Type B pancreatic cell (in vitro differentiated cells): ENCODE results near the gene CCDC39. TPM values are rescaled to one million over a fixed set of nuclear protein-coding genes. Genes with fewer than 3 reads are reported as not detected.
"Not testable (repeated sequence)": the region's sequence is repeated elsewhere in the genome, so short reads cannot be mapped to it uniquely, and the experiment has no call there.

ENCODE experiments used
- DNase-seq: peaks from one replicate; pipeline ENCODE4 v3.0.0; 2021; ENCODE audit warnings: mixed read lengths; ENCODE audit not compliant: unreplicated experiment; ENCODE audit errors: extremely low spot score
- H3K27ac Mint-ChIP-seq: 2 replicates; pipeline ENCODE4 v1.8.0; 2021; ENCODE audit warnings: mild to moderate bottlenecking, mixed read lengths
- H3K27me3 Mint-ChIP-seq: 2 replicates; pipeline ENCODE4 v1.8.0; 2021; ENCODE audit warnings: mixed read lengths
- H3K36me3 Mint-ChIP-seq: 2 replicates; pipeline ENCODE4 v1.8.0; 2021; ENCODE audit warnings: mixed read lengths
- H3K4me1 Mint-ChIP-seq: one replicate; pipeline ENCODE4 v1.8.0; 2021; ENCODE audit warnings: mixed read lengths; ENCODE audit not compliant: unreplicated experiment
- H3K4me3 Mint-ChIP-seq: 2 replicates; pipeline ENCODE4 v1.8.0; 2021; ENCODE audit warnings: mild to moderate bottlenecking, mixed read lengths
- H3K9me3 Mint-ChIP-seq: 2 replicates; pipeline ENCODE4 v1.8.0; 2021; ENCODE audit warnings: mixed read lengths
- total RNA-seq: library from RNA; stranded (reverse); gene quantifications from 2 replicates; pipeline ENCODE4 v1.2.1, GENCODE V29; 2021; ENCODE audit warnings: low replicate concordance
- TF ChIP-seq, protein P1 (sequence below): fragments of 200-600 bp; sonication (generic); conservative IDR thresholded peaks from 2 replicates; pipeline ENCODE4 v1.5.0; 2021; ENCODE audit warnings: antibody characterized with exemption, mild to moderate bottlenecking

Gene CCDC39
- total RNA-seq, 1 donor from 2014 or later = 0.41 TPM

- no peaks in the 10 kb centered on the region for H3K36me3 Mint-ChIP-seq
- peaks cover 36% of the 10 kb centered on the region for H3K27me3 Mint-ChIP-seq
- H3K4me3 Mint-ChIP-seq = no peak overlapping the region
- H3K27ac Mint-ChIP-seq = no peak overlapping the region
- DNase-seq = no peak
- no peaks in the 10 kb centered on the region for H3K4me1 Mint-ChIP-seq
- H3K9me3 Mint-ChIP-seq = no peaks in the 10 kb centered on the region
- TF ChIP-seq, protein P1, sequence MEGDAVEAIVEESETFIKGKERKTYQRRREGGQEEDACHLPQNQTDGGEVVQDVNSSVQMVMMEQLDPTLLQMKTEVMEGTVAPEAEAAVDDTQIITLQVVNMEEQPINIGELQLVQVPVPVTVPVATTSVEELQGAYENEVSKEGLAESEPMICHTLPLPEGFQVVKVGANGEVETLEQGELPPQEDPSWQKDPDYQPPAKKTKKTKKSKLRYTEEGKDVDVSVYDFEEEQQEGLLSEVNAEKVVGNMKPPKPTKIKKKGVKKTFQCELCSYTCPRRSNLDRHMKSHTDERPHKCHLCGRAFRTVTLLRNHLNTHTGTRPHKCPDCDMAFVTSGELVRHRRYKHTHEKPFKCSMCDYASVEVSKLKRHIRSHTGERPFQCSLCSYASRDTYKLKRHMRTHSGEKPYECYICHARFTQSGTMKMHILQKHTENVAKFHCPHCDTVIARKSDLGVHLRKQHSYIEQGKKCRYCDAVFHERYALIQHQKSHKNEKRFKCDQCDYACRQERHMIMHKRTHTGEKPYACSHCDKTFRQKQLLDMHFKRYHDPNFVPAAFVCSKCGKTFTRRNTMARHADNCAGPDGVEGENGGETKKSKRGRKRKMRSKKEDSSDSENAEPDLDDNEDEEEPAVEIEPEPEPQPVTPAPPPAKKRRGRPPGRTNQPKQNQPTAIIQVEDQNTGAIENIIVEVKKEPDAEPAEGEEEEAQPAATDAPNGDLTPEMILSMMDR = peak; percentile 75
Measured at GRCh38 chr3:180594631-180595558, 84.4 kb downstream of the CCDC39 start.

GRCh38 chr3:180593631-180594030 lies 85.7 kb downstream of the CCDC39 start:
- H3K9me3 Mint-ChIP-seq, H3K27ac Mint-ChIP-seq, H3K4me3 Mint-ChIP-seq, DNase-seq, H3K36me3 Mint-ChIP-seq, H3K4me1 Mint-ChIP-seq: not testable (repeated sequence)
- peaks cover 29% of the 10 kb centered on the region for H3K27me3 Mint-ChIP-seq

DNA sequence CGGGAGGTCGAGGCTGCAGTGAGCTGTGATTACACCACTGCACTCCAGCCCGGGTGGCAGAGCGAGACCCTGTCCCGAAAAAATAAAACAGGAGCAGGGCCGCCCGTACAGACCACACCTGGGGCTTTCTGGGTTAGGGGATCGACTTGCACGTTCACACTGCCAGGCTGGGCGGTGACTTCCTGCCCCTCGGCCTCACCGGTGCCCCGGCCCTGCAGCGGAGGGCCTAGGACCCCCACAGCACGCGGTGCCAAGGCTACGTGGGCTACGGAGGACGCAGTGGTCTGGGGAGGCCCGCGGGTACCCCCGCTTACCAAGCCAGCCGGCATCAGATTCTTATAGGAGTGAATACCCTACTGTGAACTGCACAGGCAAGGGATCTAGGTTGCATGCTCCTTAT lies 88.9 kb downstream of the CCDC39 start:
- no peak for DNase-seq
- TF ChIP-seq, protein P1 = no peak
- Mint-ChIP-seq H3K36me3 (no peaks in the 10 kb centered on the region), H3K4me1 (no peaks in the 10 kb centered on the region), H3K9me3 (no peaks in the 10 kb centered on the region), H3K27me3 (peaks cover 21% of the 10 kb centered on the region), H3K4me3 (no peak overlapping the region), H3K27ac (no peak overlapping the region)

DNA sequence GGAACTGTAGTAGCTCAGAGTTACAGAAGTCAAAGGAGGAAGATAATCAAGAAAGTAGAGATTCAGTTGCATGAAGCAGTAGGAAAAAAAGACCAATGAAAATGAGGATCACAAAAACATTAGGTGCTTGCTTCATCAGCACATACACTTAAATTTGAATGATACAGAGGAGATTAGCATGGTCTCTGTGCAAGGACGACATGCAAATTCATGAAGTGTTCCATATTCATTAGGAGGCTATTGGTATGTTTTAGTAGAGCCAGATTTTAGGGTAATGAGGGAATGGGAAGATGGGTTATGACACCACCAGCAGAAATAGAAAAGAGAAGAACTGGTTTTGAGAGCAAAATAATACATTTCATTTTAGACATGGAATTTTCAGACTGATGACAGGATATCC lies 98.4 kb downstream of the CCDC39 start:
- H3K27ac Mint-ChIP-seq = no peak overlapping the region
- H3K4me1 Mint-ChIP-seq = no peaks in the 10 kb centered on the region
- TF ChIP-seq, protein P1 = no peak
- H3K36me3 Mint-ChIP-seq = no peaks in the 10 kb centered on the region
- no peak overlapping the region for H3K4me3 Mint-ChIP-seq
- H3K27me3 Mint-ChIP-seq = peaks cover 20% of the 10 kb centered on the region
- H3K9me3 Mint-ChIP-seq = no peaks in the 10 kb centered on the region
- no peak for DNase-seq

DNA sequence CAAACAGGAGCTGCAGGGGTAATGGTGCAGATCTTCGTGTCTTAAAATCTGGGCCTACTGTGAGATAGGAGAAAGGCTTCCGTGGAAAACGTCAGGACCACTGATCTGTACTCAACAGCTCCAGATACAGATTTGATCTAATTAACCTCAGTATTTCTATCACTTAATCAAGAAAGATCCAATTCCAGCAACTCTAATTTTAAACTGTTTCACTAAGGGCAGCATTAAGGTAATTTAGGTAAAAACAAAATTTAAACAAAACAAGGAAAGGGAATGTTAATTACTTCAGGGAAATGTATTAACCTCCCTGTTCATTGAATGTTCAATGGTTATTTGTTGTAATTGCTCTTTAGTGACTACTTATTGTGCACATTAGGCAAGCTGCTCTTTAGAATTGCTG lies 103.7 kb downstream of the CCDC39 start:
- Mint-ChIP-seq H3K4me3 (no peak overlapping the region), H3K4me1 (no peaks in the 10 kb centered on the region)
- TF ChIP-seq, protein P1 = no peak

DNA sequence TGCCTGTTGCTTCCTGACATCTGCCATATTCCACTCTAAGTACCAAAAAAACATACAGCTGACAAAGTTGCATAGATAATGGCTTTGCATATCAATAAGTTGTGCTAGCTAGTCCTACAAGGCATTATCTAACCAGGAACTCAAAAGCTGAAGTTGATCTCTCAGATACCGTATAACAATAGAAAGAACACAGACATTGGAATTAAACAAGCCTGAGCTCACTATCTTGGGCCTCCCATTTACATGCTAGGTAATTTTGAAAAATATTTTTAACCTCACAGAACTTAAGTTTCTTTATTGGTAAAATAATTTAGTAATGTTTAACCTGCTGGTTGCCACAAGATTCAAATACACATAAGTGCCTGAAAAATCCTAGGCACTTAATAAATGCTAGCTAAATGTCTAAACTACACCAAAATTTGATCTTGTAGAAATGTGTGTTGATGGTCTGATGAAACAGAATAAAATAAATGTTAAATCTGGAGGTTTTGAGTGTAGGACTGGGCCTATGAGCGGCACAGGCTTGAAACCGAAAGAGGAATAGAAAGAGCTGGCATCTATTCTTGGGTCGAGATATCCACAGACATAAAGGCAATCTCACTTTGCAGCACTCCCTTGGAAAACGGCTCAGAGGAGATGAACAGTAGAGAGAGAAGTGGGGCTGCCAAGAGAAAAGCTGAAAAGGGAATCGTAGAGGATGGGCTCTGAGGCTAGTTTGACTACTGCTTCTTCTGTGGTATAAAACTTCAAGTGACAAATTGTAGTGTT lies 107.3 kb downstream of the CCDC39 start:
- H3K27me3 Mint-ChIP-seq = peaks cover 10% of the 10 kb centered on the region
- H3K4me3 Mint-ChIP-seq = no peak overlapping the region
- H3K36me3 Mint-ChIP-seq = no peaks in the 10 kb centered on the region
- H3K9me3 Mint-ChIP-seq = no peaks in the 10 kb centered on the region
- TF ChIP-seq, protein P1 = no peak
- DNase-seq = no peak
- no peaks in the 10 kb centered on the region for H3K4me1 Mint-ChIP-seq
- no peak overlapping the region for H3K27ac Mint-ChIP-seq

More for the DNA sequence above, 103.7 kb downstream of the CCDC39 start:
- no peak for DNase-seq
- H3K27me3 Mint-ChIP-seq = no peaks in the 10 kb centered on the region
- no peaks in the 10 kb centered on the region for H3K36me3 Mint-ChIP-seq
- H3K9me3 Mint-ChIP-seq = no peaks in the 10 kb centered on the region
- H3K27ac Mint-ChIP-seq = no peak overlapping the region
